Neural cell (in vitro differentiated cells): ENCODE results near the gene PDCD1LG2. TPM values are rescaled to one million over a fixed set of nuclear protein-coding genes. Genes with fewer than 3 reads are reported as not detected.

Experiments
- H2AFZ ChIP-seq: fragments of 200-600, 300-800 bp; sonication (generic), shearing (Covaris generic); 2 replicates; pipeline ENCODE4 v1.6.0; 2014; ENCODE audit warnings: low read depth, mild to moderate bottlenecking, antibody characterized with exemption, low read length, moderate library complexity
- H3F3A ChIP-seq: fragments of 200-600 bp; shearing (Covaris generic); 2 replicates; pipeline ENCODE4 v1.6.1; 2016; ENCODE audit warnings: mild to moderate bottlenecking, moderate library complexity, mixed read lengths, antibody characterized with exemption, low read length; ENCODE audit not compliant: insufficient read depth, poor library complexity, severe bottlenecking
- H3K27ac ChIP-seq: fragments of 200-600, 300-800 bp; sonication (generic), shearing (Covaris generic); 2 replicates; pipeline ENCODE4 v1.5.1; 2014; ENCODE audit warnings: mild to moderate bottlenecking, low read length, moderate library complexity
- H3K27me3 ChIP-seq: fragments of 300-800, 200-600 bp; sonication (generic), shearing (Covaris generic); 2 replicates; pipeline ENCODE4 v1.6.0; 2014; ENCODE audit warnings: mild to moderate bottlenecking, low read depth, low read length, moderate library complexity; ENCODE audit not compliant: insufficient read depth
- H3K36me3 ChIP-seq: fragments of 300-800, 200-600 bp; sonication (generic), shearing (Covaris generic); 2 replicates; pipeline ENCODE4 v1.5.1; 2014; ENCODE audit warnings: mild to moderate bottlenecking, antibody characterized with exemption, low read length, moderate library complexity; ENCODE audit not compliant: insufficient read depth
- H3K4me2 ChIP-seq: fragments of 300-800, 200-600 bp; sonication (generic), shearing (Covaris generic); 2 replicates; pipeline ENCODE4 v1.6.0; 2014; ENCODE audit warnings: mild to moderate bottlenecking, low read length
- H3K4me3 ChIP-seq: fragments of 300-800, 200-600 bp; sonication (generic), shearing (Covaris generic); 2 replicates; pipeline ENCODE4 v1.5.1; 2014; ENCODE audit warnings: mild to moderate bottlenecking, low read length, moderate library complexity
- H3K79me2 ChIP-seq: fragments of 200-600 bp; shearing (Covaris generic); replicated peaks from 2 replicates; pipeline ENCODE4 v1.6.0; 2014; ENCODE audit warnings: mild to moderate bottlenecking, low read length, moderate library complexity; ENCODE audit not compliant: insufficient read depth
- H3K9ac ChIP-seq: fragments of 300-800, 200-600 bp; sonication (generic), shearing (Covaris generic); 2 replicates; pipeline ENCODE4 v1.6.1; 2016; ENCODE audit warnings: mild to moderate bottlenecking, low read length, mixed read lengths
- H3K9me2 ChIP-seq: fragments of 200-600 bp; shearing (Covaris generic); 2 replicates; pipeline ENCODE4 v1.6.1; 2016; ENCODE audit warnings: mild to moderate bottlenecking, low read length, mixed read lengths; ENCODE audit not compliant: insufficient read depth
- H3K9me3 ChIP-seq: fragments of 200-600, 300-800 bp; sonication (generic), shearing (Covaris generic); 2 replicates; pipeline ENCODE4 v1.6.1; 2016; ENCODE audit warnings: mild to moderate bottlenecking, mixed run types, low read length, moderate library complexity, mixed read lengths
- H4K20me1 ChIP-seq: fragments of 200-600 bp; shearing (Covaris generic); 2 replicates; pipeline ENCODE4 v1.6.1; 2016; ENCODE audit warnings: mild to moderate bottlenecking, mixed run types; ENCODE audit not compliant: insufficient read depth
- CTCF ChIP-seq: fragments of 450-650 bp; IDR thresholded peaks from 2 replicates; pipeline ENCODE4 v1.5.1; 2014; ENCODE audit warnings: antibody characterized with exemption, mild to moderate bottlenecking, moderate library complexity; ENCODE audit not compliant: poor library complexity, severe bottlenecking
- EP300 ChIP-seq: fragments of 450-650 bp; conservative IDR thresholded peaks from 2 replicates; pipeline ENCODE4 v1.6.1; 2014; ENCODE audit warnings: antibody characterized with exemption, mild to moderate bottlenecking, moderate library complexity; ENCODE audit not compliant: poor library complexity, severe bottlenecking
- EZH2 ChIP-seq: fragments of 200-600, 300-800 bp; shearing (Covaris generic), sonication (generic); IDR thresholded peaks from 2 replicates; pipeline ENCODE4 v1.6.1; 2014; ENCODE audit warnings: antibody characterized with exemption, low read length, borderline replicate concordance, mild to moderate bottlenecking; ENCODE audit not compliant: insufficient read depth, poor library complexity, severe bottlenecking
- MXI1 ChIP-seq: fragments of 450-650 bp; conservative IDR thresholded peaks from 2 replicates; pipeline ENCODE4 v1.6.1; 2014; ENCODE audit warnings: antibody characterized with exemption, mild to moderate bottlenecking; ENCODE audit not compliant: poor library complexity, severe bottlenecking
- POLR2AphosphoS5 ChIP-seq: IDR thresholded peaks from 2 replicates; pipeline ENCODE4 v1.6.1; 2012
- RAD21 ChIP-seq: fragments of 450-650 bp; conservative IDR thresholded peaks from 2 replicates; pipeline ENCODE4 v1.6.1; 2014; ENCODE audit warnings: antibody characterized with exemption, mild to moderate bottlenecking, moderate library complexity
- REST ChIP-seq: IDR thresholded peaks from 2 replicates; pipeline ENCODE4 v1.6.1; 2012; ENCODE audit warnings: borderline replicate concordance
- SMC3 ChIP-seq: fragments of 450-650 bp; conservative IDR thresholded peaks from 2 replicates; pipeline ENCODE4 v1.6.1; 2014; ENCODE audit warnings: antibody characterized with exemption, mild to moderate bottlenecking, moderate library complexity; ENCODE audit not compliant: poor library complexity
- TAF1 ChIP-seq: IDR thresholded peaks from 2 replicates; pipeline ENCODE4 v1.6.1; 2012; ENCODE audit warnings: low read depth
- polyA plus RNA-seq: library from polyadenylated mRNA; depleted of rRNA; stranded (reverse); fragments of >200 nt; gene quantifications from 2 replicates; pipeline ENCODE4 v1.2.3, GENCODE V29; 2014

Gene PDCD1LG2
- polyA plus RNA-seq, 1 donor from 2014 or later: not detected

DNA sequence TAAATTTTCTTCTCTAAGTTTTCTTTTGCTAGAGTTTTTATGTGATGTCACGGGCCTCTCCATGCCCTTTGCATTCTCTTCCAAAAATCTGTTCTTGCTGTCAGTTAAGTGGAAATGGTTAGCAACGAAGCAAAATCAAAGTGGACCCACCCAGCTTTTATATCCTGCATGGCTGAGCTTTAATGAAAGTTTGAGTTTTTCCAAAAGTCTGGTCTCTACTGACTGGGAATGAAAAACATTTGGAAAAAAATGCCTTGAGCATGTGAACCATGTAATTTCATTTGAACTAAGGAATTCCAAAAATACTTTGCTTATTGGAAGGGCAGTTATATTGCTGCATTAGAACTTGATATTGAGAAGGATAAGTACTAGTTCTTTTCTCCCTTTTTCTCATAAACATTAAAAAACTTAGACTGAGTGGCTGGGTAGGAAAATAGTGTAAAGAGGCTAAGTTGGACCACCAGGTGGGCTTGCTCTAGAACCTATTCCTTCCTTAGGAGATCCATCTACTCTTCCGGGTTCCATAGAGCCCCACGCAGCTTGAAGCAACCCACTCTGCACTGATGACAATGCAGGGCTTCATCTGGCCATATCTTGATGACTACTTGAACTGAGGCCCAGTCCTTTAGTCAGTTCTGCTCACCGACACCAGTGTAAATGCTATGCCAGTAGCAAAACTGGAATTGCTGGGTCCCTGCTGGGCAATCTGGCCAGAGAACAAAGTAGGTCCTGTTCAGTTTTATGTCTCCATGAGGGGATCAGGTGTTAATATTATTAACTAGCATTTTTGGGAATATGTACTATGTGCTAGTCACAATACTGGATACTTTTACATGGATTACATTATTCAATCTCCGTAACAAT lies 101.2 kb downstream of the PDCD1LG2 start:
- H3K9me2 ChIP-seq: no peaks in the 10 kb centered on the region
- no peaks in the 10 kb centered on the region for H3K27me3 ChIP-seq
- H3K4me3 ChIP-seq: no peak overlapping the region
- H3K4me2 ChIP-seq: no peak overlapping the region
- H3K9me3 ChIP-seq: no peaks in the 10 kb centered on the region
- no peaks in the 10 kb centered on the region for H4K20me1 ChIP-seq
- no peaks in the 10 kb centered on the region for H3K79me2 ChIP-seq
- TF ChIP-seq EZH2 (no peak), SMC3 (no peak), EP300 (no peak)
- no peak overlapping the region for H3K9ac ChIP-seq
- H3K36me3 ChIP-seq: no peaks in the 10 kb centered on the region
- H2AFZ ChIP-seq: no peak overlapping the region
- no peaks in the 10 kb centered on the region for H3F3A ChIP-seq
- no peak overlapping the region for H3K27ac ChIP-seq

DNA sequence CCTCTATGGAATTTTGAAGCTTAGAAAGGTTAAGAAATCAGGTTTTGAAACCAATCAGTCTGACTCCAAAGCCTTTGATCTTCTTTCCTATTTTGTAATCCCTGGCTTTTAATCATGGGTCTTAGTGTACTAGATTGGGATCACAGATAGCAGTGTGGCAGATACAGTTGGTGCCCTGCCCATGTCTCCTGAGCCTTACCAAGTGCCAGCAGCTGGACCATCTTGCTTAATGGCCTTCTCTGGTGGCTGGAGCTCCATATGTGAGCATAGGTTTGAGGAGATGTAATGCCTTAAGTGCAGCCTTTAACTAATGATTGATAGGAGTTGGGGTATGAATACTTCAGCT lies 101.8 kb downstream of the PDCD1LG2 start:
- H3K9me3 ChIP-seq: no peaks in the 10 kb centered on the region
- no peak for TF ChIP-seq TAF1
- H3K36me3 ChIP-seq: no peaks in the 10 kb centered on the region
- H3K4me2 ChIP-seq: no peak overlapping the region
- H3K27ac ChIP-seq: no peak overlapping the region
- H3K9me2 ChIP-seq: no peaks in the 10 kb centered on the region
- H4K20me1 ChIP-seq: no peaks in the 10 kb centered on the region
- H2AFZ ChIP-seq: no peak overlapping the region
- no peaks in the 10 kb centered on the region for H3F3A ChIP-seq
- no peaks in the 10 kb centered on the region for H3K79me2 ChIP-seq
- no peaks in the 10 kb centered on the region for H3K27me3 ChIP-seq
- no peak overlapping the region for H3K9ac ChIP-seq
- no peak overlapping the region for H3K4me3 ChIP-seq

GRCh38 chr9:5614192-5614591 lies 103.9 kb downstream of the PDCD1LG2 start:
- Histone ChIP-seq H3K27me3 (no peaks in the 10 kb centered on the region), H4K20me1 (no peaks in the 10 kb centered on the region), H3F3A (no peaks in the 10 kb centered on the region), H3K4me2 (no peak overlapping the region), H3K9me3 (no peaks in the 10 kb centered on the region), H3K4me3 (no peak overlapping the region), H3K79me2 (no peaks in the 10 kb centered on the region), H3K9me2 (no peaks in the 10 kb centered on the region), H3K27ac (no peak overlapping the region), H3K9ac (no peak overlapping the region), H3K36me3 (no peaks in the 10 kb centered on the region), H2AFZ (no peak overlapping the region)
- TF ChIP-seq MXI1 (no peak), EZH2 (no peak), REST (no peak), EP300 (no peak), SMC3 (no peak), CTCF (no peak), RAD21 (no peak), TAF1 (no peak), POLR2AphosphoS5 (no peak)
